ENCODE results near the gene SLIT3.

SLIT3 gene

GRCh38 chr5:168720575-168720974 lies 580.4 kb downstream of the SLIT3 start:
- H3K27ac Mint-ChIP-seq: no peak overlapping the region
- peaks cover 57% of the 10 kb centered on the region for H3K27me3 Mint-ChIP-seq
- no peaks in the 10 kb centered on the region for H3K9me3 Mint-ChIP-seq
- no peak overlapping the region for H3K4me3 Mint-ChIP-seq
- H3K36me3 Mint-ChIP-seq: no peaks in the 10 kb centered on the region
- ATAC-seq: no peak
- no peaks in the 10 kb centered on the region for H3K4me1 Mint-ChIP-seq

DNA sequence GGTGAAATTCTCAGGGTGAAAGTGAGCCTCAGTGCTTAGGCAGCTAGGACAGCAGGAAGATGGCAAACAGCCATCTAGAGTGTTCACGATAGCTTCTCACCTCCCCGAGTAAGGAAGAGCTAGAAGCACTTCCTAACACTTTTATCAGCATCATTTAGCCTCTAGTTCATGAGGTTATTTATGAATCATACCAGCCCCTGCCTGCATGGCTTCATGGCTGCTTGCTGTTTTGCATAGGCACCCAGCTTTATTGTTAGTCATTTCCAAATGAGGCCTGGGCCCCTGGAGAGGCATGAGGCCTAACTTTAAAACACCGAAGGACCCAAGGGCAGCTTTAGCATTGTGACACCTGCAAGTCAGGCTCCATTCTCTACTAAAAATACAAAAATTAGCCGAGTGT lies 586.9 kb downstream of the SLIT3 start:
- H3K27ac Mint-ChIP-seq: no peak overlapping the region
- no peaks in the 10 kb centered on the region for H3K4me1 Mint-ChIP-seq
- peaks cover 8% of the 10 kb centered on the region for H3K27me3 Mint-ChIP-seq
- no peaks in the 10 kb centered on the region for H3K36me3 Mint-ChIP-seq
- no peak for ATAC-seq
- H3K9me3 Mint-ChIP-seq: no peaks in the 10 kb centered on the region
- H3K4me3 Mint-ChIP-seq: no peak overlapping the region

- Mint-ChIP-seq H3K27me3 (no peaks in the 10 kb centered on the region), H3K9me3 (no peaks in the 10 kb centered on the region), H3K36me3 (no peaks in the 10 kb centered on the region), H3K4me1 (no peaks in the 10 kb centered on the region), H3K4me3 (no peak overlapping the region), H3K27ac (no peak overlapping the region)
- ATAC-seq: no peak
Measured at GRCh38 chr5:168713051-168713450, 587.9 kb downstream of the SLIT3 start.

GRCh38 chr5:168712280-168712924 lies 588.5 kb downstream of the SLIT3 start:
- no peak overlapping the region for H3K27ac Mint-ChIP-seq
- no peaks in the 10 kb centered on the region for H3K9me3 Mint-ChIP-seq
- no peak for ATAC-seq
- H3K4me3 Mint-ChIP-seq: no peak overlapping the region
- no peaks in the 10 kb centered on the region for H3K36me3 Mint-ChIP-seq
- no peaks in the 10 kb centered on the region for H3K4me1 Mint-ChIP-seq
- H3K27me3 Mint-ChIP-seq: no peaks in the 10 kb centered on the region

DNA sequence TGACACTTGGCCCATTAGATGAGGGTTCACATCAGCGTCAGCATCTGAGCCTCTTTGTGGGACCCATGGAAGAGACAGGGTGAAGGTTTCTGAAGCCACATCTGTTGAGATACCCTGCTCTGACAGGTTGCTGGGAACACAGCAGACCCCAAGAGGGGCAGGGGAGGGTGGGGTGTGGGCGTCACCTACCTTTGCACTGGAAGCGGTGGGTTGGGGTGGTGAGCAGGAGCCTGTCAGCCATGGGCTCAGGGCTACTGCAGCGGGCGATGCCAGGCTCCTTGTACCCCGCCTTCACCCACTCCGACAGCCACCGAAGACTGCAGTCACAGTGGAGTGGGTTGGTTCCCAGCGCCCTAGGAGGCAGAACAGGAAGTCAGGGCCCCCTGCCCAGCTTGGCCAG lies 590.2 kb downstream of the SLIT3 start:
- Mint-ChIP-seq H3K36me3 (no peaks in the 10 kb centered on the region), H3K4me3 (no peak overlapping the region), H3K27me3 (no peaks in the 10 kb centered on the region), H3K9me3 (no peaks in the 10 kb centered on the region), H3K4me1 (no peaks in the 10 kb centered on the region), H3K27ac (no peak overlapping the region)
- ATAC-seq: no peak

- Mint-ChIP-seq H3K4me1 (no peaks in the 10 kb centered on the region), H3K9me3 (no peaks in the 10 kb centered on the region), H3K27me3 (no peaks in the 10 kb centered on the region), H3K27ac (no peak overlapping the region), H3K36me3 (no peaks in the 10 kb centered on the region), H3K4me3 (no peak overlapping the region)
- peak; percentile 6 for ATAC-seq
Measured at GRCh38 chr5:168707716-168708695, 592.9 kb downstream of the SLIT3 start.

DNA sequence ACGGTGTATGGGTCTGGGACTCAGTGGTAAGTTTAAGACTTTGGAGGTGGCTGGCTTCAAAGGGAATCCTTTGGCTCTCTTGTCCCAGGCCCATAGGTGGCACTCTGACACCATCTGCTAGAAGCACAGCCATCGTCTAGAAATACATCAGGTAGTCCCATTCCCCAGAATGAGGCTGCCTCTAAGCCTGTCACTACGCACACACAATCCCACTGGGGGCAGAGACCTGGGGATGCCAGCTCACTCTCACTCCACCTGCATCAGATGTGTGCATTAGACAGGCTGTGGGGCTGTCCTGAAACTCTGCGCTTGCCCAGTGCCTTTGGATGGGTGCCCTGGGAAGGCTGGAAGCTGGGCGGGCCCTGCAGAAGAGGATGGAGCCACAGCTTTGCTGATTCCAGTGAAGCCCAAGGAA lies 594.3 kb downstream of the SLIT3 start:
- no peaks in the 10 kb centered on the region for H3K36me3 Mint-ChIP-seq
- H3K9me3 Mint-ChIP-seq: no peaks in the 10 kb centered on the region
- H3K27me3 Mint-ChIP-seq: no peaks in the 10 kb centered on the region
- no peaks in the 10 kb centered on the region for H3K4me1 Mint-ChIP-seq
- peak; percentile 28 for ATAC-seq
- no peak overlapping the region for H3K4me3 Mint-ChIP-seq
- H3K27ac Mint-ChIP-seq: no peak overlapping the region

GRCh38 chr5:168705321-168705720 lies 595.6 kb downstream of the SLIT3 start:
- Mint-ChIP-seq H3K27ac (no peak overlapping the region), H3K4me1 (no peaks in the 10 kb centered on the region), H3K36me3 (no peaks in the 10 kb centered on the region), H3K27me3 (no peaks in the 10 kb centered on the region), H3K9me3 (no peaks in the 10 kb centered on the region), H3K4me3 (no peak overlapping the region)
- ATAC-seq: no peak

- Mint-ChIP-seq H3K27me3 (no peaks in the 10 kb centered on the region), H3K4me3 (no peak overlapping the region), H3K36me3 (no peaks in the 10 kb centered on the region), H3K27ac (no peak overlapping the region), H3K4me1 (no peaks in the 10 kb centered on the region), H3K9me3 (no peaks in the 10 kb centered on the region)
- ATAC-seq: no peak
Measured at GRCh38 chr5:168702511-168702910, 598.4 kb downstream of the SLIT3 start.

- H3K4me3 Mint-ChIP-seq: no peak overlapping the region
- H3K4me1 Mint-ChIP-seq: no peaks in the 10 kb centered on the region
- H3K36me3 Mint-ChIP-seq: no peaks in the 10 kb centered on the region
- H3K27me3 Mint-ChIP-seq: no peaks in the 10 kb centered on the region
- H3K27ac Mint-ChIP-seq: no peak overlapping the region
- ATAC-seq: no peak
- no peaks in the 10 kb centered on the region for H3K9me3 Mint-ChIP-seq
Measured at GRCh38 chr5:168701641-168702040, 599.3 kb downstream of the SLIT3 start.

- H3K27me3 Mint-ChIP-seq: no peaks in the 10 kb centered on the region
- H3K4me3 Mint-ChIP-seq: no peak overlapping the region
- H3K27ac Mint-ChIP-seq: no peak overlapping the region
- H3K9me3 Mint-ChIP-seq: no peaks in the 10 kb centered on the region
- ATAC-seq: no peak
- no peaks in the 10 kb centered on the region for H3K4me1 Mint-ChIP-seq
- no peaks in the 10 kb centered on the region for H3K36me3 Mint-ChIP-seq
Measured at GRCh38 chr5:168699002-168699401, 601.9 kb downstream of the SLIT3 start.

DNA sequence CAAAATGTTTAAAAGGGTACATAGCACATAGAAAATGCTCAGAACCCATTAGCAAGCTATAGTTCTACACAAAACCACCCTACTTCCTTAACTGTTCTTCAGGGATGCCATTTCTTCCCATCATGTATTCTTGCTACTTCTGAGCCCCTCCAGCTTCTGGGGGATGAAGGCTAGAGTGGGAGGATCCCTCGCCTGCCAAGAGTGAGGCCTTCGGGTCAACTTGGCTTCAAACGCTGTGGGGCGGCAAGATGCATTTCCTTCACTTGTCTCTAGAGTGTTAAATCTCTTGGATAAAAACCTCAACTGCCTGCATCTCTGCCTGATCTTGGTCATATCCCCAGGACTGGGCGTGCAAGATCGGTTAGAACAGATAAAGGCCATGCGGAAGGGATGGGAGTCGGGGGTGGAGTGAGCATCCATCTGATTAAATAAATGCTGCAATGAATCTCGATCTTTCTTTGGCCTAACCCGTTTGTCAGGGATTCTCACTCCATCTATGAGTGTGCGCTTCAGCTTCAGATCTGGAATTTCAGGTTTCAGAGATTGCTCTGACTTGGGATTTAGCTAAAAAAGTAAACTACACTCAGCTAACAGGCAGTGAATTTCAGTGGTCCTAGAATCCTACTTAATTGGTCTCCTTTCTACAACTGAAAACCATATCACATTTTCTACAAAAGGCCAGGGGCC lies 603.8 kb downstream of the SLIT3 start:
- Mint-ChIP-seq H3K4me1 (no peaks in the 10 kb centered on the region), H3K27ac (no peak overlapping the region), H3K9me3 (no peaks in the 10 kb centered on the region), H3K36me3 (no peaks in the 10 kb centered on the region), H3K27me3 (peaks cover 1% of the 10 kb centered on the region), H3K4me3 (no peak overlapping the region)
- ATAC-seq: no peak

DNA sequence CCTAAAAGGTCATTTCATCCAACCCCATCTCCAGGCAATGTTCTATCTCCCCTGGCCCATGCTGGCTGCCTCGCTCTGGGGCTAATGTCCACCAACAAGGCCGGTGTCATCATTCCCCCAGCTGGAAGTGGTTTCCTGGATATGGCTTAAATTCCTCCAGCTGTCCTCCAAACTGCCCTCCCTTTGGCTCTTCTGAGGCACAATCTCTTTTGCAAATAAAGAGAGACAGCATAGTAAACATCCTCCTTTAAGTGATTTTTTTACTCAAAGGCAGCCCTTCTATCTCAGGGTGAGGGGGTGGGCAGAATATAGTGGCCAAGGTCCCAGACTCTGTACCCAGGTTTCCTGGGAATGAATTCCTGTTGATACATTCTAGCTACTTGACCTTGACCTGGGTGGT lies 604.3 kb downstream of the SLIT3 start:
- Mint-ChIP-seq H3K4me1 (no peaks in the 10 kb centered on the region), H3K27ac (no peak overlapping the region), H3K27me3 (peaks cover 7% of the 10 kb centered on the region), H3K4me3 (no peak overlapping the region), H3K9me3 (no peaks in the 10 kb centered on the region), H3K36me3 (no peaks in the 10 kb centered on the region)
- ATAC-seq: no peak

GRCh38 chr5:168695301-168695835 lies 605.6 kb downstream of the SLIT3 start:
- no peaks in the 10 kb centered on the region for H3K9me3 Mint-ChIP-seq
- no peak overlapping the region for H3K27ac Mint-ChIP-seq
- H3K36me3 Mint-ChIP-seq: no peaks in the 10 kb centered on the region
- no peak for ATAC-seq
- H3K27me3 Mint-ChIP-seq: peaks cover 8% of the 10 kb centered on the region
- no peaks in the 10 kb centered on the region for H3K4me1 Mint-ChIP-seq
- no peak overlapping the region for H3K4me3 Mint-ChIP-seq

DNA sequence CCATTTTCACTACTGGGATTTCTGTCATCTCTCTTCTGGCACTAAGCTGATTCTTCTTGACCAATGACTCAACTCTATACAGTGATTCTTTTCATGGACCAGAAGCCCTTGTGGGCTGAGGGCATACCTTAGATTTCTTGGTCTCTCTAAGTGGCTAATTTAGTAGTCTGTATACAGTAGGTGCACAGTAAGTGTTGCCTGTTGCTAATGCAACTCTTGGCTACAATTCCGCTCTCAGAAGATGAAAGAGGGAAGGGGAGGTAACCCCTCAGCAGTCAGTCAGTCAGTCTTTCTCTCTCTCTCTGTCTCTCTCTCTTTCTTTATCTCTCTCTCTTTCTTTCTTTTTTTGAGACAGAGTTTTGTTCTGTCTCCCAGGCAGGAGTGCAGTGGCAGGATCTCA lies 606.6 kb downstream of the SLIT3 start:
- Mint-ChIP-seq H3K9me3 (no peaks in the 10 kb centered on the region), H3K4me1 (no peaks in the 10 kb centered on the region), H3K4me3 (no peak overlapping the region), H3K27ac (no peak overlapping the region), H3K36me3 (no peaks in the 10 kb centered on the region), H3K27me3 (peaks cover 8% of the 10 kb centered on the region)
- no peak for ATAC-seq

All from stimulated activated memory B cell treated with anti-CD40 and anti-IgM and Interleukin-4, amounts not matched to agents 10 μg/mL and 1 μg/mL and 100 μg/mL, for 72 hours (primary cell).